Astrocyte (in vitro differentiated cells and primary cell): ENCODE measurements around the gene KYNU. TPM values are rescaled to one million over a fixed set of nuclear protein-coding genes. Genes with fewer than 3 reads are reported as not detected.
A peak's percentile ranks its signal among the peaks of the same experiment; 100 is the strongest.

Experiments used
- DNase-seq: peaks from one replicate; pipeline ENCODE4 v3.0.0-alpha.2; 2010; ENCODE audit warnings: low read depth
- FAIRE-seq: peaks from 2 replicates; lab custom pipeline; 2011; peaks lifted over from hg19 to GRCh38; lab: Jason Lieb, UNC
- H2AFZ ChIP-seq: 2 replicates; pipeline ENCODE4 v1.6.0; 2012; ENCODE audit warnings: low read depth, low read length, inconsistent platforms
- H3K27ac ChIP-seq: 2 replicates; pipeline ENCODE4 v1.5.1; 2011; ENCODE audit warnings: low read depth, low read length, inconsistent platforms
- H3K27me3 ChIP-seq: 2 replicates; pipeline ENCODE4 v1.6.0; 2011; ENCODE audit warnings: low read length, inconsistent platforms; ENCODE audit not compliant: insufficient read depth
- H3K36me3 ChIP-seq: 2 replicates; pipeline ENCODE4 v1.5.1; 2011; ENCODE audit warnings: low read length, inconsistent platforms; ENCODE audit not compliant: insufficient read depth
- H3K4me1 ChIP-seq: 2 replicates; pipeline ENCODE4 v1.5.1; 2011; ENCODE audit warnings: low read length, inconsistent platforms; ENCODE audit not compliant: insufficient read depth
- H3K4me2 ChIP-seq: 2 replicates; pipeline ENCODE4 v1.6.0; 2012; ENCODE audit warnings: low read length, inconsistent platforms
- H3K4me3 ChIP-seq: 2 replicates; pipeline ENCODE4 v1.5.1; 2011; ENCODE audit warnings: low read depth, mild to moderate bottlenecking, low read length, inconsistent platforms; ENCODE audit not compliant: insufficient read depth
- H3K79me2 ChIP-seq: 2 replicates; pipeline ENCODE4 v1.6.0; 2012; ENCODE audit warnings: mild to moderate bottlenecking, low read length, inconsistent platforms; ENCODE audit not compliant: insufficient read depth
- H3K9ac ChIP-seq: 2 replicates; pipeline ENCODE4 v1.6.0; 2012; ENCODE audit warnings: mild to moderate bottlenecking, low read length, inconsistent platforms
- H3K9me3 ChIP-seq: 2 replicates; pipeline ENCODE4 v1.5.1; 2012; ENCODE audit warnings: low read depth, mild to moderate bottlenecking, low read length, inconsistent platforms; ENCODE audit not compliant: insufficient read depth
- H4K20me1 ChIP-seq: 2 replicates; pipeline ENCODE4 v1.6.0; 2012; ENCODE audit warnings: low read length, inconsistent platforms; ENCODE audit not compliant: insufficient read depth
- H3K27ac Mint-ChIP-seq: one replicate; pipeline ENCODE4 v1.8.0; 2021; ENCODE audit warnings: mild to moderate bottlenecking, mixed read lengths; ENCODE audit not compliant: unreplicated experiment
- H3K27me3 Mint-ChIP-seq: one replicate; pipeline ENCODE4 v1.8.0; 2021; ENCODE audit warnings: low read depth, mixed read lengths; ENCODE audit not compliant: unreplicated experiment
- H3K36me3 Mint-ChIP-seq: one replicate; pipeline ENCODE4 v1.8.0; 2021; ENCODE audit warnings: low read depth, mixed read lengths; ENCODE audit not compliant: unreplicated experiment
- H3K4me1 Mint-ChIP-seq: one replicate; pipeline ENCODE4 v1.8.0; 2021; ENCODE audit warnings: low read depth, mixed read lengths; ENCODE audit not compliant: unreplicated experiment
- H3K4me3 Mint-ChIP-seq: one replicate; pipeline ENCODE4 v1.8.0; 2021; ENCODE audit warnings: mild to moderate bottlenecking, moderate library complexity, mixed read lengths; ENCODE audit not compliant: unreplicated experiment
- H3K9me3 Mint-ChIP-seq: one replicate; pipeline ENCODE4 v1.8.0; 2021; ENCODE audit warnings: mild to moderate bottlenecking, mixed read lengths; ENCODE audit not compliant: unreplicated experiment
- CTCF ChIP-seq: IDR thresholded peaks from 2 replicates; pipeline ENCODE4 v1.5.1; 2011; ENCODE audit warnings: low read depth, mild to moderate bottlenecking, inconsistent platforms, low read length, moderate library complexity; ENCODE audit not compliant: insufficient read depth
- EZH2 ChIP-seq: IDR thresholded peaks from 2 replicates; pipeline ENCODE4 v1.6.1; 2012; ENCODE audit warnings: mild to moderate bottlenecking, low read length, inconsistent platforms; ENCODE audit not compliant: insufficient read depth
- total RNA-seq: library from RNA; stranded (reverse); gene quantifications from 2 replicates; pipeline ENCODE4 v1.2.1, GENCODE V29; 2021

The KYNU gene
- total RNA-seq, 1 donor from 2014 or later: 1.2 TPM

- H3K27ac Mint-ChIP-seq: no peak overlapping the region
Observed at GRCh38 chr2:142940606-142941223, 63.3 kb downstream of the KYNU start.

GRCh38 chr2:142942690-142943089 is 65.2 kb downstream of the KYNU start:
- FAIRE-seq: no peak
- H3K27ac ChIP-seq: no peak overlapping the region
- H3K27me3 Mint-ChIP-seq: no peaks in the 10 kb centered on the region
- DNase-seq: no peak
- H2AFZ ChIP-seq: no peak overlapping the region
- no peaks in the 10 kb centered on the region for H3K36me3 ChIP-seq
- H3K4me1 Mint-ChIP-seq: peaks cover 12% of the 10 kb centered on the region
- H3K79me2 ChIP-seq: no peaks in the 10 kb centered on the region
- no peaks in the 10 kb centered on the region for H3K9me3 ChIP-seq
- H3K9me3 Mint-ChIP-seq: no peaks in the 10 kb centered on the region
- H3K36me3 Mint-ChIP-seq: no peaks in the 10 kb centered on the region
- H3K27ac Mint-ChIP-seq: no peak overlapping the region
- H3K4me3 ChIP-seq: no peak overlapping the region
- H3K4me1 ChIP-seq: peaks cover 11% of the 10 kb centered on the region
- TF ChIP-seq CTCF (no peak), EZH2 (no peak)
- no peak overlapping the region for H3K4me3 Mint-ChIP-seq
- H3K27me3 ChIP-seq: no peaks in the 10 kb centered on the region
- no peak overlapping the region for H3K9ac ChIP-seq
- no peak overlapping the region for H3K4me2 ChIP-seq
- no peaks in the 10 kb centered on the region for H4K20me1 ChIP-seq

More at GRCh38 chr2:142940606-142941223, 63.3 kb downstream of the KYNU start:
- TF ChIP-seq EZH2 (no peak), CTCF (no peak)
- Histone ChIP-seq H3K79me2 (no peaks in the 10 kb centered on the region), H3K4me2 (no peak overlapping the region), H3K4me1 (peaks cover 5% of the 10 kb centered on the region), H3K9me3 (no peaks in the 10 kb centered on the region), H3K36me3 (no peaks in the 10 kb centered on the region), H3K27me3 (no peaks in the 10 kb centered on the region), H3K9ac (no peak overlapping the region), H2AFZ (no peak overlapping the region), H3K27ac (no peak overlapping the region), H3K4me3 (no peak overlapping the region), H4K20me1 (no peaks in the 10 kb centered on the region)
- Mint-ChIP-seq H3K36me3 (no peaks in the 10 kb centered on the region), H3K9me3 (peaks cover 2% of the 10 kb centered on the region), H3K4me1 (peaks cover 5% of the 10 kb centered on the region), H3K4me3 (no peak overlapping the region), H3K27me3 (no peaks in the 10 kb centered on the region)
- DNase-seq: no peak
- no peak for FAIRE-seq

DNA sequence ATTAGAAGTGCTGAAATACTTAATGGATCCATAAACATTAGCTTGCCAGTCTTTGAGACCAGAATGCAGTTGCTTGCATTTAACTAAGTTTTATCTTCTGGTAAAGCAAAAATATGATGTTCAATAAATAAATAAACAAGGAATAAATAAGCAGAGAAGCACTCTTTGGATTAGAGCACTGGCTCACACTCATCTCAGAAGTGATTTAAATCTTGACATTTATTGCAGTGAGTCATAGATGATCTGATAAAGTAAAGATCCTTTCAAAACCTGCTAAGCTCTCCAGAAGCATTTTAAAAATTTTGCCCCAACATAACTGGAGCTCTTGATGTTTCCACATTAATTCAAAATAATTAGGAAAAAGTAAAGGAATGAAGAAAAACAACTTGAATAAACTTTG is 66.8 kb downstream of the KYNU start:
- Histone ChIP-seq H3K4me2 (no peak overlapping the region), H2AFZ (no peak overlapping the region), H3K79me2 (no peaks in the 10 kb centered on the region), H3K4me3 (no peak overlapping the region), H3K27ac (no peak overlapping the region), H3K9me3 (no peaks in the 10 kb centered on the region), H3K9ac (no peak overlapping the region), H3K27me3 (no peaks in the 10 kb centered on the region), H3K36me3 (no peaks in the 10 kb centered on the region), H3K4me1 (peaks cover 11% of the 10 kb centered on the region), H4K20me1 (no peaks in the 10 kb centered on the region)
- no peak overlapping the region for H3K4me3 Mint-ChIP-seq
- H3K9me3 Mint-ChIP-seq: peaks cover 7% of the 10 kb centered on the region
- TF ChIP-seq EZH2: no peak
- no peak for TF ChIP-seq CTCF
- FAIRE-seq (no peak), DNase-seq (peak; percentile 47)
- H3K36me3 Mint-ChIP-seq: no peaks in the 10 kb centered on the region
- H3K4me1 Mint-ChIP-seq: peaks cover 12% of the 10 kb centered on the region
- no peaks in the 10 kb centered on the region for H3K27me3 Mint-ChIP-seq
- H3K27ac Mint-ChIP-seq: no peak overlapping the region
